Osteocyte (in vitro differentiated cells): ENCODE results near the gene SMC1B. TPM values are rescaled to one million over a fixed set of nuclear protein-coding genes. Genes with fewer than 3 reads are reported as not detected.

ENCODE experiments used
- DNase-seq: peaks from one replicate; pipeline ENCODE4 v3.0.0; 2021; ENCODE audit warnings: mixed read lengths; ENCODE audit not compliant: unreplicated experiment; ENCODE audit errors: extremely low spot score
- H3K27ac Mint-ChIP-seq: one replicate; pipeline ENCODE4 v1.8.0; 2021; ENCODE audit warnings: mild to moderate bottlenecking, mixed read lengths; ENCODE audit not compliant: unreplicated experiment
- H3K27me3 Mint-ChIP-seq: one replicate; pipeline ENCODE4 v1.8.0; 2021; ENCODE audit warnings: mixed read lengths; ENCODE audit not compliant: unreplicated experiment
- H3K36me3 Mint-ChIP-seq: one replicate; pipeline ENCODE4 v1.8.0; 2021; ENCODE audit warnings: mixed read lengths; ENCODE audit not compliant: unreplicated experiment
- H3K4me1 Mint-ChIP-seq: one replicate; pipeline ENCODE4 v1.8.0; 2021; ENCODE audit warnings: mixed read lengths; ENCODE audit not compliant: unreplicated experiment
- H3K4me3 Mint-ChIP-seq: one replicate; pipeline ENCODE4 v1.8.0; 2021; ENCODE audit warnings: mild to moderate bottlenecking, moderate library complexity, mixed read lengths; ENCODE audit not compliant: unreplicated experiment
- H3K9me3 Mint-ChIP-seq: one replicate; pipeline ENCODE4 v1.8.0; 2021; ENCODE audit warnings: mixed read lengths; ENCODE audit not compliant: unreplicated experiment
- total RNA-seq: library from RNA; stranded (reverse); gene quantifications from 2 replicates; pipeline ENCODE4 v1.2.1, GENCODE V29; 2021
- TF ChIP-seq, protein P1 (sequence below): fragments of 200-600 bp; sonication (generic); IDR thresholded peaks from 2 replicates; pipeline ENCODE4 v1.5.0; 2021; ENCODE audit warnings: antibody characterized with exemption, mild to moderate bottlenecking, moderate library complexity

The SMC1B gene
- total RNA-seq, 1 donor from 2014 or later: not detected

DNA sequence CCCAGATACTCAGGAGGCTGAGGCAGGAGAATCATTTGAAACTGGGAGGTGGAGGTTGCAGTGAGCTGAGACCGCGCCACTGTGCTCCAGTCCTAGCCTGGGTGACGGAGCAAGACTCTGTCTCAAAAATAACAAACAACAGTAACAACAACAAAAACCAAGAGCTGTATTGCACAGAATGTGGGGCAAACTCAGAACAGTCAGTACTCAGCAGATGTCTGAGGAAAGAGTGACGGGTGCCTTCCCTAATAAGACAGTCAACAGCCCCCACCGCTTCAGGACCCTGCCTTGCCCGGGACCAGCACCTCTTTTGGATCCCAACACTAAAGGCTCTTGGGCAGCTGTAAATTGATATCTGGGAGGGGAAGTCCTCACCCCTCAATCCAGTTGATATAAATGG lies 40.4 kb upstream of the SMC1B start:
- TF ChIP-seq, protein P1, sequence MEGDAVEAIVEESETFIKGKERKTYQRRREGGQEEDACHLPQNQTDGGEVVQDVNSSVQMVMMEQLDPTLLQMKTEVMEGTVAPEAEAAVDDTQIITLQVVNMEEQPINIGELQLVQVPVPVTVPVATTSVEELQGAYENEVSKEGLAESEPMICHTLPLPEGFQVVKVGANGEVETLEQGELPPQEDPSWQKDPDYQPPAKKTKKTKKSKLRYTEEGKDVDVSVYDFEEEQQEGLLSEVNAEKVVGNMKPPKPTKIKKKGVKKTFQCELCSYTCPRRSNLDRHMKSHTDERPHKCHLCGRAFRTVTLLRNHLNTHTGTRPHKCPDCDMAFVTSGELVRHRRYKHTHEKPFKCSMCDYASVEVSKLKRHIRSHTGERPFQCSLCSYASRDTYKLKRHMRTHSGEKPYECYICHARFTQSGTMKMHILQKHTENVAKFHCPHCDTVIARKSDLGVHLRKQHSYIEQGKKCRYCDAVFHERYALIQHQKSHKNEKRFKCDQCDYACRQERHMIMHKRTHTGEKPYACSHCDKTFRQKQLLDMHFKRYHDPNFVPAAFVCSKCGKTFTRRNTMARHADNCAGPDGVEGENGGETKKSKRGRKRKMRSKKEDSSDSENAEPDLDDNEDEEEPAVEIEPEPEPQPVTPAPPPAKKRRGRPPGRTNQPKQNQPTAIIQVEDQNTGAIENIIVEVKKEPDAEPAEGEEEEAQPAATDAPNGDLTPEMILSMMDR: no peak
- H3K27me3 Mint-ChIP-seq: no peaks in the 10 kb centered on the region
- no peak for DNase-seq
- H3K27ac Mint-ChIP-seq: peak overlapping the region; percentile 10
- H3K9me3 Mint-ChIP-seq: no peaks in the 10 kb centered on the region
- H3K4me1 Mint-ChIP-seq: peaks cover 51% of the 10 kb centered on the region
- H3K36me3 Mint-ChIP-seq: no peaks in the 10 kb centered on the region
- no peak overlapping the region for H3K4me3 Mint-ChIP-seq

DNA sequence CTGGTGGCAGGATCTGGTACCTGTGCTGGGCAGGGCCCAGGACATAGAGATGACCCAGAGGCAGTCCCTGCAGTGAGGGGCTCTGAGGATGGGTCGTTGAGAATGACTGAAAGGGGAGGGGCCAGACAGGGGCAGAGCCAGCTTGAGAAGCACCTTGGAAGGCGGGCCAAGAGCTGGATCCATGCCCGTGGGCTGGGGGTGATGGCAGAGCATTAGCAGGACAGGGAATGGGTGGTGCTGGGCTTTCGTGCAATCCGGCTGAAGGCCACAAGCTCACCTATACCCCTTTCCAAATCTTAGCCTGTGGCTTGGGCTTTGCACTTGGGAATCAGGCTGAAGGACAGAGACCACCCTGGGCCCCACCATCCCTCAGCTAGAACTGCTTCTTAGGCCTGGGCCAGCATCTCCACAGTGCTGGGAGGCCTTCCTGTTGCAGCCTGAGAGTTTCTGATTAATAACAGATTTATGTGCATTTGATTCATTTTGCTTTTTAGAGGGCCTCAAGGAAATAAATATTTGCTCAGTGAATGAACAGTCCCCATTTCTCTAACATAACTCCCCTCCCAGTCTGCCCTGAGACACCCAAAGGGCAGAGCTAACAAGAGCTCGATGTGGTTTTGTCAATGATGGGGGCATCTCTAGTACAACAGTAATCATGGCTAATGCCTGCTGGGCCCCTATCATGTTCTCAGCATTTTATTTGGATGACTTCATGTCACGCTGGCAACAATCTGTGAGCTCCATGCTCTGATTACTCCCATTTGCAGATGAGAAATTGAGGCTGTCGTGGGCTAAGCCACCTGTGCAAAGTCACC lies 39.4 kb upstream of the SMC1B start:
- Mint-ChIP-seq H3K36me3 (no peaks in the 10 kb centered on the region), H3K4me1 (peaks cover 51% of the 10 kb centered on the region), H3K9me3 (no peaks in the 10 kb centered on the region), H3K27ac (peak overlapping the region; percentile 69), H3K4me3 (no peak overlapping the region), H3K27me3 (no peaks in the 10 kb centered on the region)
- TF ChIP-seq, protein P1: no peak
- no peak for DNase-seq

DNA sequence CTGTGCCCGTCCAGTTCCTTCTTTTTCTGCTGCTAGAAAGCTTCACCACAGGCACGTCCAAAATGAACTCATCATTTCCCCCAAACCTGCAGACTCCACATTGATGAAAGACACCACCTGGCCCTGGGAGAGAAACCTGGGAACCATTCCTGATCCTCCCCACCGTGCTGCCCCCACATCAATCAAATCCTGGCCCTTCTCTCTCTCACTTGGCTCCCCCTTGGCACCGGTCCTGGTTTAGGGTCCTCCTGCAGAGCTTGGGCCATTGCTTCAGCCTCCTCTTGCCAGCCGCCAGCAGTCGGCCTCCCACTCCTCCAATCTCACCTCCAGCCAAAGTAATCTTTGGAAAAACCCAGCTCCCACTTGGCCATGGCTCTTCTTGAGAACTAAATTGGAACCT lies 38.6 kb upstream of the SMC1B start:
- no peak overlapping the region for H3K4me3 Mint-ChIP-seq

DNA sequence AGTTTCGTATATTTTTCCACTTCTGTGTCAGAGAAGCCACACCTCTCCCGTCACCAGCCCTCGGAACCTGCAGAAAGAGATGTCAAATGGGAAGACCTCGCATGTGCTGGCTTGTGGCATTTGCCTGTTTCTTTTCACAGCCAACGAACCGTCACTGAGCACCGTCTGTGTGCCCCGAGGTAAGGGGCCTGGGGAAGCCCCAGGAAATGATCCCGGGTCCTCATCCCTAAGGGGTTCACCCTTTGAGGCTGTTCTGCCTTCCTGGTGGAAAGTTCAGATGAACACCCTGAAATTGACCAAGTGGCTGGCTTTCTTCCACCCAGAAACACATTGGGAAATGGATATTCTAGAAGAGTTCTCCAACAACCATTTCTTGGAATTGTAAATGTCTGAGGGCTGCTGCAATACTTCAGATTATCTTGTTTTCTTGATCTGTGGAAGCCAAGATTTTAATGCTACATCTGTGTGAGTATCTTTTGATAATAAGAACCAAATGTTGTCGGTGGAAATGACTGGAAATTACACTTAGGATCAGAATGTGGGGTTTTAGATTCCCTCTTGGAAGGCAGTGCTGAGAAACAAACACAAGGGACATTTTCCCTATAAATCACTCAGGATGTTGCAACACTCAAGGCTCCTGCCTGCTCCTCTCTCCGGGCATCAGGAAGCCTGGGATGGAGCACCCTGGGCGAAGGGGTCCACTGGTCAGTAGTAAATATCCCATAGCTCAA lies 37.7 kb upstream of the SMC1B start:
- H3K27me3 Mint-ChIP-seq: no peaks in the 10 kb centered on the region
- peaks cover 51% of the 10 kb centered on the region for H3K4me1 Mint-ChIP-seq
- DNase-seq: no peak
- no peaks in the 10 kb centered on the region for H3K9me3 Mint-ChIP-seq
- TF ChIP-seq, protein P1: no peak
- H3K36me3 Mint-ChIP-seq: no peaks in the 10 kb centered on the region
- H3K27ac Mint-ChIP-seq: peak overlapping the region; percentile 67
- H3K4me3 Mint-ChIP-seq: no peak overlapping the region

More for the DNA sequence above, 38.6 kb upstream of the SMC1B start:
- H3K36me3 Mint-ChIP-seq: no peaks in the 10 kb centered on the region
- no peaks in the 10 kb centered on the region for H3K9me3 Mint-ChIP-seq
- TF ChIP-seq, protein P1: no peak
- DNase-seq: no peak
- peaks cover 51% of the 10 kb centered on the region for H3K4me1 Mint-ChIP-seq
- peak overlapping the region; percentile 69 for H3K27ac Mint-ChIP-seq
- H3K27me3 Mint-ChIP-seq: no peaks in the 10 kb centered on the region
